Mesothelial cell of epicardium (in vitro differentiated cells): ENCODE data around the gene RASL12. TPM values are rescaled to one million over a fixed set of nuclear protein-coding genes. Genes with fewer than 3 reads are reported as not detected.

Experiments
- DNase-seq, 2 experiments: peaks; one replicate each; pipeline ENCODE4 v3.0.0; 2021; ENCODE audit warnings: low spot score in 2 of 2; ENCODE audit not compliant: unreplicated experiment in 2 of 2
- H3K27ac Mint-ChIP-seq: 2 replicates; pipeline ENCODE4 v1.8.0; 2021; ENCODE audit warnings: mixed read lengths
- H3K27me3 Mint-ChIP-seq: 2 replicates; pipeline ENCODE4 v1.8.0; 2021; ENCODE audit warnings: low read depth, mixed read lengths
- H3K36me3 Mint-ChIP-seq: 2 replicates; pipeline ENCODE4 v1.8.0; 2021; ENCODE audit warnings: mixed read lengths
- H3K4me1 Mint-ChIP-seq: 2 replicates; pipeline ENCODE4 v1.8.0; 2021; ENCODE audit warnings: mixed read lengths
- H3K4me3 Mint-ChIP-seq: 2 replicates; pipeline ENCODE4 v1.8.0; 2021; ENCODE audit warnings: mild to moderate bottlenecking, moderate library complexity, mixed read lengths
- H3K9me3 Mint-ChIP-seq: 2 replicates; pipeline ENCODE4 v1.8.0; 2021; ENCODE audit warnings: mixed read lengths
- total RNA-seq: library from RNA; stranded (reverse); gene quantifications from 3 replicates; pipeline ENCODE4 v1.2.1, GENCODE V29; 2021
- TF ChIP-seq, protein P1 (sequence below): fragments of 200-600 bp; sonication (generic); IDR thresholded peaks from one replicate; pipeline ENCODE4 v1.5.0; 2021; ENCODE audit warnings: antibody characterized with exemption; ENCODE audit not compliant: unreplicated experiment

Gene RASL12, protein sequence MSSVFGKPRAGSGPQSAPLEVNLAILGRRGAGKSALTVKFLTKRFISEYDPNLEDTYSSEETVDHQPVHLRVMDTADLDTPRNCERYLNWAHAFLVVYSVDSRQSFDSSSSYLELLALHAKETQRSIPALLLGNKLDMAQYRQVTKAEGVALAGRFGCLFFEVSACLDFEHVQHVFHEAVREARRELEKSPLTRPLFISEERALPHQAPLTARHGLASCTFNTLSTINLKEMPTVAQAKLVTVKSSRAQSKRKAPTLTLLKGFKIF
- 11.7 to 14.0 TPM (median 12.0 TPM) in 3 replicates for total RNA-seq

DNA sequence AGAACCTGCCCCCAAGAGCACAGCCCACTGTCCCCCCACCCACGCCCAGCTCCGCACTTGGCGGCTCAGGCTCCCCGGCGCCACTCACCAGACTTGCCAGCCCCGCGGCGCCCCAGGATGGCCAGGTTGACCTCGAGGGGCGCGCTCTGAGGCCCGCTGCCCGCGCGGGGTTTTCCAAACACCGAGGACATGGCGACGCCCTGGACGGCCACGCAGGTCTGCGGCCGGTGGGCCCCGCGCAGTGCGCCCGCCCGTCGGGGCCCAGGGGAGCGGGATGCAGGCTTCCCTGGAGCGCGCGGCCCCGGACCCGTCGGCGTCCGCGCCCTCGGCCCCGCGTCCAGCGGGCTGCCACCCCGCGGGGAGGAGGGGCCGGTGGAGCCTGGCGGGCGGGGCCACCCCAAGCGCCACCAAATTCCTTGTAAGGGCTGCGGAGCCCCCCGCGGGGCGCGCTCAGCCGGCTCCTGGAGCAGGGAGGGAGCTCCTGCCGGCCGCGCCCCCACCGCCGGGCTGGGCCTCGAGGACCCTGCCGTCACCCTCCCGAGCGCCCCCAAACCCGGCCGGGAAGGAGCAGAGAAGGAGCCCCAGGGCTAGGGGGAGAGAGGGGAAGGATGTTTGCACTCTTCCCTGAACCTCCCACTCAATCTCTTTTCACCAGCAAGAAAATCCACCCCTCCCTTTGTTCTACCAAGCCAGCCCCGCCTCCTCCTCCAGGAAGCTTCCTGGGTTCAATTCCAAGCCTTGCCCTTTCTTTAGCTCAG is at the start of gene RASL12:
RASL12 (minus strand) TSS at position 347 of the 758 bp plus-strand sequence; CDS start at position 191, 156 bp downstream.
- peaks cover 19% of the 10 kb centered on the region for H3K27me3 Mint-ChIP-seq
- H3K27ac Mint-ChIP-seq, result peak within 1 kb of the TSS; percentile 95
- H3K4me3 Mint-ChIP-seq, result peak within 1 kb of the TSS; percentile 79
- H3K36me3 Mint-ChIP-seq, result no peaks in the 10 kb centered on the region
- TF ChIP-seq, protein P1, sequence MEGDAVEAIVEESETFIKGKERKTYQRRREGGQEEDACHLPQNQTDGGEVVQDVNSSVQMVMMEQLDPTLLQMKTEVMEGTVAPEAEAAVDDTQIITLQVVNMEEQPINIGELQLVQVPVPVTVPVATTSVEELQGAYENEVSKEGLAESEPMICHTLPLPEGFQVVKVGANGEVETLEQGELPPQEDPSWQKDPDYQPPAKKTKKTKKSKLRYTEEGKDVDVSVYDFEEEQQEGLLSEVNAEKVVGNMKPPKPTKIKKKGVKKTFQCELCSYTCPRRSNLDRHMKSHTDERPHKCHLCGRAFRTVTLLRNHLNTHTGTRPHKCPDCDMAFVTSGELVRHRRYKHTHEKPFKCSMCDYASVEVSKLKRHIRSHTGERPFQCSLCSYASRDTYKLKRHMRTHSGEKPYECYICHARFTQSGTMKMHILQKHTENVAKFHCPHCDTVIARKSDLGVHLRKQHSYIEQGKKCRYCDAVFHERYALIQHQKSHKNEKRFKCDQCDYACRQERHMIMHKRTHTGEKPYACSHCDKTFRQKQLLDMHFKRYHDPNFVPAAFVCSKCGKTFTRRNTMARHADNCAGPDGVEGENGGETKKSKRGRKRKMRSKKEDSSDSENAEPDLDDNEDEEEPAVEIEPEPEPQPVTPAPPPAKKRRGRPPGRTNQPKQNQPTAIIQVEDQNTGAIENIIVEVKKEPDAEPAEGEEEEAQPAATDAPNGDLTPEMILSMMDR, result no peak
- no peaks in the 10 kb centered on the region for H3K9me3 Mint-ChIP-seq
- H3K4me1 Mint-ChIP-seq, result peaks cover 30% of the 10 kb centered on the region
- DNase-seq, result no peak

DNA sequence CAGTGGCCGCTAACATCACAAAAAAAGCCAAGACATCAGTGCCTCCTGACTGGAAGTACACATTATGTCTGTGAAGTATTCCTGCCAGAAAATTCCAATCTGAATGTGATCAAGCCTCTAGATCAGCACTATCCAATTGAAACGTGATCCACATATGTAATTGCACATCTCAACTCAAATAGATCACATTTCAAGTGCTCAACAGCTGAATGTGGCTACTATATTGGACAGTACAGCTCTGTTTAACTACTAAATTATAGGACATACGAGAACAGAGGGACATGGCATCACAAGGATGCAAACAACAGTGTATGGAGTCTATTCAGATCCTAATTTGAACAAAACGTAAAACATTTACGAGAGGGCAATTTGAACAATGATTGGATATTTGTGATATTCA is 47.8 kb upstream of the RASL12 start:
- no peaks in the 10 kb centered on the region for H3K9me3 Mint-ChIP-seq
- peaks cover 6% of the 10 kb centered on the region for H3K4me1 Mint-ChIP-seq
- no peak for DNase-seq
- H3K4me3 Mint-ChIP-seq, result no peak overlapping the region
- TF ChIP-seq, protein P1, result no peak
- no peak overlapping the region for H3K27ac Mint-ChIP-seq
- H3K27me3 Mint-ChIP-seq, result no peaks in the 10 kb centered on the region
- peaks cover 43% of the 10 kb centered on the region for H3K36me3 Mint-ChIP-seq

DNA sequence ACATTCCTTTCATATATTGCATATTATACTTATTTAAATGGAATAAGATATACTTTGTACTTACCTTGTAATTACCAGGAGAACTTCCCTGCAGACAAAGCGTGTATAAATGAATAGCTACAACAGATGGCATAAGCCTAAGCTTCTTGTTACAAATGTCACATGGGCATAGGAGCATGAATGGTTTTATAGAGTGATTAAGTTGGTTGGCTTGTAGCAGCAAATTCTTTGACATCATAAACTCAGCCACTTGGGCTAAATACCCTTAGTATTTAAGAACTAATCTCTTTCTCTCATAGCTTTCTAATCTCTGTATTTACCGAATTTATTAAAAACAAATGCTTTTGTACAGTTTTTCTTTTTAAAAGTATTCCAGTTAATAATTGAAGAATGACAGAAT is 47.3 kb upstream of the RASL12 start, which contains the start of gene UBAP1L:
UBAP1L (minus strand) TSS at position 115 of the 400 bp plus-strand sequence. CDS start 8,985 bp downstream, outside the sequence.
- Mint-ChIP-seq H3K4me1 (peaks cover 6% of the 10 kb centered on the region), H3K27me3 (no peaks in the 10 kb centered on the region), H3K27ac (no peak within 1 kb of the TSS), H3K9me3 (no peaks in the 10 kb centered on the region), H3K36me3 (peaks cover 43% of the 10 kb centered on the region), H3K4me3 (no peak within 1 kb of the TSS)
- no peak for DNase-seq
- TF ChIP-seq, protein P1, result no peak

DNA sequence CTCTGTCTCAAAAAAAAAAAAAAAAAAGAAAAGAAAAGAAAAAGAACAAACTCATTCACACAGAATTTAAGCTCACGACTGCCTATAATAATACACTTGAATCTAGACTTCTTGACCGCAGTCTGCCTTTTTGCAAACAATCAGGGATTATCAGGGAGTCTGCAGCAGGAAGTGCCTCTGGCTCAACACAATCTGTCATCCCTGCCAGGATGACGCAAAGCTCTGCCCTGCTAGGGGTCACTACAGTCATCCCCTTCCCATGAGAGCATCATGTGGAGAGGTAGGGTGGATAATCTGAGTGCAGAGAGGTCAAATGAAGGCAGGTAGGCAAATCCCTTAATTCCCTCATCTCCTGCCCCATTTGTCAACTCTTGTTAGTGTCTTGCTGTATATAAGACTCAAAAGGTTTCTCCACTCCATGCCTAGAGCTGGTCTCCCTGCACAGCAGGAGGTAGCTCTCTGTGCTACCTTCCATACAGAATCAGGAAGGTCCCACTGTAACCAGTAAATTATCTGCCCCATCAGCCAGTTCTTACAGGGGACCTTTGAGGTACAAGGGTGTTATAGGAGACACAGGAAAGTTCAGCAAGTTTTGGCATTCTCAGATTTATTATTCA is 43.0 kb upstream of the RASL12 start:
- peak overlapping the region; percentile 23 for H3K27ac Mint-ChIP-seq
- DNase-seq, result no peak
- TF ChIP-seq, protein P1, result no peak
- H3K9me3 Mint-ChIP-seq, result no peaks in the 10 kb centered on the region
- peaks cover 6% of the 10 kb centered on the region for H3K4me1 Mint-ChIP-seq
- peaks cover 37% of the 10 kb centered on the region for H3K36me3 Mint-ChIP-seq
- H3K27me3 Mint-ChIP-seq, result no peaks in the 10 kb centered on the region
- no peak overlapping the region for H3K4me3 Mint-ChIP-seq

DNA sequence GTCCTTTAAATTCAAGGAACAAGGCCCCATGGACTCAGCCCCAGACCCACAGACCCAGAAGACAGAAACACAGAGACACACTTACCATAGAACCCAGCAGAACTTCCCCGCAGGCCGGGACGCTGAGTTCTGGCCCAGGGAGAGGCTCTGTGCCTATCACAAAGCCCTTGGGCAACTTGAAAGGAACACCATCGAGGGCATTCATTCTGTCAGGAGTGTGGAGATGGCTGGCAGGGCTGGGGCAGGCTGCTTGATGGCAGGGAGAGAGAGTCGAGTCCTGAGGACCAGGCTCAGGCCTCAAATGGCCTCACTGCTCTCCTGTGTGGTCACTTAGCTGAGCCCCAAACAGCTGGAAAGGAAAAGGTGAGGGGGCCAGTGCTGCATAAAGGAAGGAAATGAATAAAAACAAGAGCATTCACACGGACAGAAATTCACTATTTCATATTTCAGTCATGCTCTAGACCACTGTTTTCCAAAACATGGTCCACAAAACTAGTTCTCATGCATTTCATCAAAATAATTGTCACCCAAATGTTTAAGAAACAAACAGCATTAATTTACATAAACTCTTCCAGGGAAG is 38.3 kb upstream of the RASL12 start:
- Mint-ChIP-seq H3K4me3 (no peak overlapping the region), H3K4me1 (peaks cover 5% of the 10 kb centered on the region), H3K27me3 (no peaks in the 10 kb centered on the region), H3K36me3 (peaks cover 34% of the 10 kb centered on the region), H3K9me3 (no peaks in the 10 kb centered on the region), H3K27ac (no peak overlapping the region)
- no peak for DNase-seq
- TF ChIP-seq, protein P1, result no peak
